ENCODE results near the gene PTPRN2. TPM values are rescaled to one million over a fixed set of nuclear protein-coding genes. Genes with fewer than 3 reads are reported as not detected.
"Not testable (repeated sequence)": the region's sequence is repeated elsewhere in the genome, so short reads cannot be mapped to it uniquely, and the experiment has no call there.

PTPRN2 gene
- 5.7 TPM for polyA plus RNA-seq (ENCODE audit: insufficient read length)
- long read RNA-seq, donor 1, partial matches to known transcripts = 11 of 11 reads
- long read RNA-seq, donor 1, other reads (novel, unspliced or antisense) = 0 of 11 reads
- long read RNA-seq, donor 2, partial matches to known transcripts = 20 of 20 reads
- long read RNA-seq, donor 2, other reads (novel, unspliced or antisense) = 0 of 20 reads
- long read RNA-seq, donor 3, partial matches to known transcripts = 13 of 13 reads
- long read RNA-seq, donor 3, other reads (novel, unspliced or antisense) = 0 of 13 reads
- long read RNA-seq, donor 4 = 0 reads
- long read RNA-seq, donor 5, partial matches to known transcripts = 33 of 33 reads
- long read RNA-seq, donor 5, other reads (novel, unspliced or antisense) = 0 of 33 reads
- long read RNA-seq, donor 6, partial matches to known transcripts = 14 of 14 reads
- long read RNA-seq, donor 6, other reads (novel, unspliced or antisense) = 0 of 14 reads
- long read RNA-seq, donor 7, partial matches to known transcripts = 24 of 24 reads
- long read RNA-seq, donor 7, other reads (novel, unspliced or antisense) = 0 of 24 reads
- long read RNA-seq, donor 8 = 0 reads

DNA sequence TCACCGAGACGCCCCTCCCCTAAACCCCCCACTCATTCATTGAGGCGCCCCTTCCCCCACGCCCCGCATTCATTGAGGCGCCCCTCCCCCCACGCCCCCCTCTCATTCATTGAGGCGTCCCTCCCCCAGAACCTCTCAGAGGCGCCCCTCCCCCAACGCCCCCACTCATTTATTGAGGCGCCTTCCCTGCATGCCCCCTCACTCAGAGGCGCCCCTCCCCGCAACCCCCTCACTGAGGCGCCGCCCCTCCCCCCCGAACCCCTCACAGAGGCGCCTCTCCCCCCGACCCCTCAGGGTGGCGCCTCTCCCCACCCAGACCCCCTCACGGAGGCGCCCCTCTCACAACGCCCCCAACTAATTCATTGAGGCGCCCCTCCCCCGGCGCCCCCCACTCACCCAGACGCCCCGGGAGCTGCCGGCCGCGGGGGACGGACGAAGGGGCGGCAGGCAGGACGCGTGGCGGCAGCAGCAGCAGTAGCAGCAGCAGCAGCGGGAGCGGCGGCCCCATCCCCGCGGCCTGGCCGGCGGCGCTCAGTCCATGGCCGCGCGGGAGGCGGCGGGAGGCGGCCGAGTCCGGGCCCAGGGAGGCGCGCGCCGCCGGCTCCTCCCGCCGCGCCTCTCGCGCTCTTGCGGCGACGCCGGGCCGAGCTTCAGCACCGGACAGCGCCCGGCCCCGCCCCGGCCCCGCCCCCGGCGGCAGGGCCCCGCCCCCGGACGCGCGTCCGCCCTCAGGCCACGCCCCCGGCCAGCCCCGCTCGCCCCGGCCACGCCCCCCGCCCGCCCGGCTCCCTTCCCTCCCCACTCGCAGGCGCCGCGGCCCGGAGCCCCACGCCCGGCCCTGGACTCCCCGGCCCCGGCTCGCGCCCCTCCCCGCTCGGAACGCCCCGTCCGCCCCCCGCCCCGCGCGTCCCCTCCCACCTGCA is at the start of gene PTPRN2:
Gene PTPRN2, minus strand, starts transcription at position 662 of the 923 bp plus-strand sequence.
- DNase-seq = peak; percentile 54

GRCh38 chr7:158633055-158633956 is 45.7 kb upstream of the PTPRN2 start:
- DNase-seq = no peak

DNA sequence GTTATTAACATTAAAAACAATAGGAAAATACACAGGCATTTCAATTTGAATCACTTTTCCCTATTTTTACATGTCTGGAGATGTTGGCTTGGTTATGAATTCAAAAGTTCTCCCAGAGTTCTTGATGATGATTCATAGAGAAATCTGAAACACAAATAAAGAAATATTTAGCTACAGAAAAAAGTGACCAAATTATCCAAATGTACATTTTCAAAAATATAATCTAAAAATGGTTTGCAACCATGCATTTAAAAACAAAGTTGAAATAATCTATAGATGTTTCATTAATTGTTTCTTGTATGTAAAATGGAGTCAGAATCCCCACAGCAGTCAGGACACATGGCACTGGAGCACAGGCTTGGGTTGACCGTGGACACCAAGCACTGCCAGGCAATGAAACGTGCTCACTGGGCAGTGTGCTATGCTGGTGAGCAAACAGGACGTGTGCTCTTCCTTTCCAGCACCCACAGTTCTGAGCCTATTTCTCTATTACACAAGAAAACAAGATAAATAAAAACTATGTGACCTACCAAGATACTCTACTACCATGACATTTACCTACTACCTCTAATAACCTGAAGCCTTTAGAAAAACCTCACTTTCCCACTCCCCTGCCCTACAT is 44.1 kb upstream of the PTPRN2 start:
- no peak for DNase-seq

DNA sequence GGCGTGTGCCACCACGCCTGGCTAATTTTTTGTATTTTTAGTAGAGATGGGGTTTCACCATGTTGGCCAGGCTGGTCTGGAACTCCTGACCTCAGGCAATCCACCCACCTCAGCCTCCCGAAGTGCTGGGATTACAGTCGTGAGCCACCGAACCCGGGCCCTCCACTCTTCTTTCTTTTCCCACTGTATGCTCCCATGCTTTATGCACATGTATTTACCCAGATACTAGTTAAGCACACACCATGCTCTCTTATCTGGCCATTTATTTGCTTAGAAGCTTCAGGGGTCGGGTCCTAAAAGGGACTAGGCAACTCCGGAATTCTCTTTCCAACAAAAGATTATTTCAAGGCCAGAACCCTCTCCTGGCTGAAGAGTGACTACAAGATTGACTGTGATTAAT is 38.7 kb upstream of the PTPRN2 start:
- not testable (repeated sequence) for DNase-seq

DNA sequence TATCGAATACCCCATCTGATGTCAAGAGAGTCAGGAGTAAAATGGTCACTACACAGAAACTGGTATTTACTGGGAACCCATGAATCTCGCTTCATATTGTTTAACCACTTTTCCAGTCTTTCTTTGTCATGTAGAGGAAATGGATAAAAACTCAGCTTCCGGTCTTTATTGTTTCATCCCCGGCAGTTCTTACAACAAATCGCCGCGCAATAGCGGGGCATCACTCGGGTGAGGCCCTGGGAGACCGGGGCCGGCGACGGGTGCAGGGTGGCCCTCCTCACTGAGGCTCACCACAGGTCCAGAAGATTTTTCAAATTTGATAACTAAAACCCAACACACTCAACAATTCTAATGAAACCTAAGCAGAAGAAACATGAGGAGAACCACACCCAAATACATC is 35.6 kb upstream of the PTPRN2 start:
- DNase-seq = no peak

- DNase-seq = no peak
Measured at GRCh38 chr7:158620839-158621441, 33.3 kb upstream of the PTPRN2 start.

GRCh38 chr7:158620418-158620817 is 32.8 kb upstream of the PTPRN2 start:
- DNase-seq = no peak

DNA sequence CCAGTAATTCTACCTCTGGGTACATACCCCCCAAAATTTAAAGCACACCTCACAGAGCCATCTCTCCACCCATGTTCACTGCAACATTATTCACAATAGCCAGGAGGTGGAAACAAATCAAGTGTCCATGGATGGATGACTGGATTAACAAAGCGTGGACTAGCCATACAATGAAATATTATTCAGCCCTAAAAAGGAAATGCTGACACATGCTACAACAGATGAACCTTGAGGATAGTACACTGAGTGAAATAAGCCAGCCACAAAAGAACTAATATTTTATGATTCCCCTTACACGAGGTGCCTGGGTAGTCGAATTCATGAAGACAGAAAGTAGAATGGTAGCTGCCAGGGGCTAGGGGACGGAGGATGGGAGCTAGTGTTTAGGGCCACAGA is 31.1 kb upstream of the PTPRN2 start:
- no peak for DNase-seq

DNA sequence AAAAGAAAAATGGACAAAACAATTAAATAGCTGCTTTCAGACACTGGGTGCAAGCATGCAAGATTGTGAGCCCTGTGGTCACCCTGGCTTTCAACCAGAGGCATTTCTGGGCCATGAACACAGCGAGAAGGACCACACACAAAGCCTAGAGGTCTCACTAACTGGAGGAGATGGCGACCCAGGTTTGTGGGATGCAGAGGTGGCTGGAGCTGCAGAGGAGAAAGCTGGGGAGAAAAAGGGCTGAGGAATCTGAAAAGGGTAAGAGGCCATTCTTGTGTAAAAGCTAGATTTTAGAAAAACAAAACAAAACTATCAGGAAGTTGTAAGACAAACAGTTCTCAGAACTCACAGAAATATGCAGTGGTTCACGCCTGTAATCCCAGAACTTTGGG is 30.1 kb upstream of the PTPRN2 start:
- no peak for DNase-seq

DNA sequence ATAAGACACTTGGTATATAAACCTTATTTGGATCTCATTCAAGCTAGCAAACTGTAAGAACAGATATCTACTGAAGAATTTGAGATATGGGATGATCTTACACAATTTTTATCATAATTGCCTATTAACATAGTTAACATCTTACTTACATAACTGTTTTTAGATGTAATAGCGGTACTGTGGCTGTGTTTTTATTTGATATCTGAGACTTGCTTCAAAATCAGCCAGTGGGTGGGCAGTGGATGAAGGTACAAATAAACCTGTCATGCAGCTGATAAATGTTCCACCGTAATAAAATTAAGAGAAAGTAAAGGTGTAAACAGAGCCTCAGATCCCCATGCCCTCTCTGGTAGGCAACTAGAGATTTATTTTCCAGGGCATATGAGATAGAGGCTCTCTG is 28.4 kb upstream of the PTPRN2 start:
- DNase-seq = peak; percentile 76

GRCh38 chr7:158614700-158615099 is 27.1 kb upstream of the PTPRN2 start:
- no peak for DNase-seq

- DNase-seq = no peak
Measured at GRCh38 chr7:158613481-158613880, 25.9 kb upstream of the PTPRN2 start.

- no peak for DNase-seq
Measured at GRCh38 chr7:158612546-158612945, 24.9 kb upstream of the PTPRN2 start.

DNA sequence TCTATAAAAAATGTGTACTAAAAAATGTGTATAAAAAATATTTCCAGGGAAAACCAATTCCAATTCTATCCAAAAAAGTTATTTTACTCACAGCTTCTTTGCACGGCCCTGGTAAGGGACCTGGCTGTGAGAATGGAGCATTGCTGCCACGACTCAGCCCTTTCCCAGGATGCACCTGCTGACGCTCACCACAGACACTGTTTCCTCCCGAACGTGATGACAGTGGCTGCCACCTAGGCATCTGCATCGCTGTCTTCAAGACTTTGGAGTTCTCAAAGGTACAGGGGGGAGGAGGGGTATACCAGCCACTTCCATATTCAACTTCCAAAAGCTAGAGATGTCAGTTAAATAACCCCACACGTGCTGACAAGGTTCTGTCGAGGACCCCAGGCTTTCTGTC is 23.9 kb upstream of the PTPRN2 start:
- DNase-seq = no peak

GRCh38 chr7:158609313-158609974 is 21.8 kb upstream of the PTPRN2 start:
- no peak for DNase-seq

GRCh38 chr7:158607563-158607962 is 19.9 kb upstream of the PTPRN2 start:
- DNase-seq = no peak

DNA sequence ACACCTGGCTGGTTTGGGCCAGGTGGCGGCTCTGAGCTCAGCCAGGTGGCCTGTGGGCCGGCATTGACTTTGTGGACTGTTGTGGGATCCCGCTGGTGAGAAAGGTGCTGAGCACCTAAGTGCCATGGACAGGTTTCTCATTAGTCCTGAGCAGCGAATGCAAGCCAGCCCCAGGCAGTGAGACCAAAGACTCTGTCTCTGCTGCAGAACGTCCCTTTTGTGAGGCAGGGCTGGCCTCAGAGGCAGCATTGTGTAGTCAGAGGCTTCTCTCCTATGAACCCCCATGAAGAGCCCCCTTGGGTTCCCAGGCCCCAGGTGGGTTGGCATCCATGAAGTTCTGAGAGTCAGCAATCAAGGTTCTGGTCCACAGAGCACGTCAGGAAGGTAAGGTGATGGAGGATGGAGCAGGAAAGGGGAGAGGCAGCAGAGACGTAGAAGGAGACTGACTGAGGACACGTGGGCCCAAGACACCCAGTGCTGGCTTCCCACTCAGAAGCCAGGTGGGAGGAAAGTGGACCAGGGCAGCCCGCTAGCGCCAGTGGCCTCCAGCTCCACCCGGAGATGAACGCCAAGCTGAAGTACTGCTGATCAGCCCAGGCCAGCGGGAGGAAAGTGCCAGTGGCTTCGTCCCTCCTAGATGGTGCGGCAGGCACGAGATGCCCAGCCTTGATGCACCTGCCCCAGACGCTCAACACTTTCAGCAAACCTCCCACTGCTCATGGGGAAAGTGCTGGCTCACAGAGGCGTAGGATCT is 19.2 kb upstream of the PTPRN2 start:
- DNase-seq = no peak

GRCh38 chr7:158606129-158606528 is 18.5 kb upstream of the PTPRN2 start:
- DNase-seq = no peak

Data from left kidney (tissue), 8 donors.